GM19240 (cell line): Measurements from ENCODE around the gene COX5A.
A peak's percentile ranks its signal among the peaks of the same experiment; 100 is the strongest.
"Not testable (repeated sequence)": the region's sequence is repeated elsewhere in the genome, so short reads cannot be mapped to it uniquely, and the experiment has no call there.

Experiments
- DNase-seq: peaks from one replicate; pipeline ENCODE4 v3.0.0; 2011; ENCODE audit warnings: low spot score; ENCODE audit not compliant: insufficient read length

Gene COX5A

GRCh38 chr15:74902295-74903075 lies 35.4 kb downstream of the COX5A start:
- no peak for DNase-seq

GRCh38 chr15:74901612-74902063 lies 36.2 kb downstream of the COX5A start:
- DNase-seq: peak; percentile 76

GRCh38 chr15:74897300-74897701 lies 40.6 kb downstream of the COX5A start:
- no peak for DNase-seq

GRCh38 chr15:74896316-74896715 lies 41.6 kb downstream of the COX5A start:
- no peak for DNase-seq

- no peak for DNase-seq
Observed at GRCh38 chr15:74895830-74896229, 42.0 kb downstream of the COX5A start.

GRCh38 chr15:74894383-74894782 lies 43.5 kb downstream of the COX5A start:
- DNase-seq: not testable (repeated sequence)

GRCh38 chr15:74893627-74894026 lies 44.2 kb downstream of the COX5A start:
- no peak for DNase-seq

GRCh38 chr15:74892931-74893330 lies 44.9 kb downstream of the COX5A start:
- no peak for DNase-seq

GRCh38 chr15:74892313-74892712 lies 45.6 kb downstream of the COX5A start:
- DNase-seq: no peak

- DNase-seq: no peak
Observed at GRCh38 chr15:74891469-74891868, 46.4 kb downstream of the COX5A start.

- no peak for DNase-seq
Observed at GRCh38 chr15:74890665-74890960, 47.3 kb downstream of the COX5A start.

GRCh38 chr15:74889883-74890664 lies 47.8 kb downstream of the COX5A start, which contains the start of gene MPI:
TSS of gene MPI (plus strand) at chr15:74890042. CDS start at chr15:74890074, 32 bp downstream.
- DNase-seq: peak; percentile 99

GRCh38 chr15:74889390-74889882 lies 48.4 kb downstream of the COX5A start:
- DNase-seq: no peak

GRCh38 chr15:74888716-74889115 lies 49.2 kb downstream of the COX5A start:
- DNase-seq: no peak

GRCh38 chr15:74887537-74888193 lies 50.2 kb downstream of the COX5A start:
- not testable (repeated sequence) for DNase-seq

GRCh38 chr15:74885461-74885860 lies 52.4 kb downstream of the COX5A start:
- DNase-seq: no peak

- no peak for DNase-seq
Observed at GRCh38 chr15:74884428-74885223, 53.2 kb downstream of the COX5A start.

- no peak for DNase-seq
Observed at GRCh38 chr15:74882528-74882927, 55.3 kb downstream of the COX5A start.

- DNase-seq: no peak
Observed at GRCh38 chr15:74878273-74878672, 59.6 kb downstream of the COX5A start.

GRCh38 chr15:74873756-74874424 lies 64.0 kb downstream of the COX5A start:
- no peak for DNase-seq
